Measurements from ENCODE around the gene ERG. TPM values are rescaled to one million over a fixed set of nuclear protein-coding genes. Genes with fewer than 3 reads are reported as not detected.
A peak's percentile ranks its signal among the peaks of the same experiment; 100 is the strongest.

The ERG gene
- polyA plus RNA-seq, 1 of the 3 experiments (the other 2 are of a cell fraction), result not detected

GRCh38 chr21:38355992-38356781 is 142.1 kb downstream of the ERG start:
- no peaks in the 10 kb centered on the region for H3K9me2 ChIP-seq
- CTCF ChIA-PET, result interaction anchor here (0.6 to 5.3 kb wide), 48 partner anchors 9 to 821 kb away, joined by 3 to 64 read pairs (median 4); no protein-coding TSS in a partner anchor
- 7% methylated on average over 15 of the region's 20 CpGs for WGBS (ENCODE audit: low lambda C conversion rate)
- H3K4me3 ChIP-seq (ENCODE audit: low read depth in 2 of 2, low read length in 1 of 2), result peak overlapping the region in 1 of 2 experiments; percentile 25; a peak in 1 of 4 replicates
- no peak overlapping the region for H2AFZ ChIP-seq (ENCODE audit: low read depth)
- H3K79me2 ChIP-seq (ENCODE audit: insufficient read depth), result no peaks in the 10 kb centered on the region
- no peaks in the 10 kb centered on the region for H3K36me3 ChIP-seq (replicated peaks in 1 of 2; ENCODE audit: control insufficient read depth in 1 of 2, insufficient read depth in 2 of 2, low read length in 1 of 2)
- H3F3A ChIP-seq (replicated peaks; ENCODE audit: insufficient read depth), result no peaks in the 10 kb centered on the region
- no peaks in the 10 kb centered on the region for H4K20me1 ChIP-seq (ENCODE audit: insufficient read depth)
- H3K27ac ChIP-seq (ENCODE audit: low read depth in 2 of 2, low read length in 1 of 2), result no peak overlapping the region
- H3K27me3 ChIP-seq (ENCODE audit: insufficient read depth), result no peaks in the 10 kb centered on the region
- TF ChIP-seq SMC3 (IDR thresholded peaks at IDR 0.05; ENCODE audit: low read depth, low read length) (peak; percentile 96), CTCF (IDR thresholded peaks at IDR 0.05) (peak; percentile 97), FOXM1 (IDR thresholded peaks at IDR 0.05; ENCODE audit: low read depth) (no peak), RAD21 (IDR thresholded peaks at IDR 0.05; ENCODE audit: low read length) (peak; percentile 95), SIN3A (IDR thresholded peaks at IDR 0.05; ENCODE audit: borderline replicate concordance, low read depth, low read length) (no peak)
- no peaks in the 10 kb centered on the region; a peak in 1 of 4 replicates for H3K4me1 ChIP-seq (ENCODE audit: control insufficient read depth in 1 of 2, insufficient read depth in 2 of 2, low read depth in 1 of 2, low read length in 1 of 2)
- no peak overlapping the region for H3K9ac ChIP-seq
- H3K9me3 ChIP-seq, result no peaks in the 10 kb centered on the region
- POLR2A ChIA-PET, result no interaction called here
- no peak overlapping the region for H3K4me2 ChIP-seq
- DNase-seq, result peak; percentile 85

GRCh38 chr21:38355353-38355752 is 142.9 kb downstream of the ERG start:
- 71% methylated on average over 2 of the region's 4 CpGs for WGBS (ENCODE audit: low lambda C conversion rate)
- H3K36me3 ChIP-seq (replicated peaks in 1 of 2; ENCODE audit: control insufficient read depth in 1 of 2, insufficient read depth in 2 of 2, low read length in 1 of 2), result no peaks in the 10 kb centered on the region
- no peaks in the 10 kb centered on the region for H3K27me3 ChIP-seq (ENCODE audit: insufficient read depth)
- H3K79me2 ChIP-seq (ENCODE audit: insufficient read depth), result no peaks in the 10 kb centered on the region
- H3K9me3 ChIP-seq, result no peaks in the 10 kb centered on the region
- H4K20me1 ChIP-seq (ENCODE audit: insufficient read depth), result no peaks in the 10 kb centered on the region
- H3K9ac ChIP-seq, result no peak overlapping the region
- TF ChIP-seq FOXJ3 (CRISPR knock-in tag; IDR thresholded peaks at IDR 0.05), result no peak
- TF ChIP-seq EZH2phosphoT487 (IDR thresholded peaks at IDR 0.05; ENCODE audit: borderline replicate concordance, low read depth), result no peak
- no peak for TF ChIP-seq ELF1 (IDR thresholded peaks at IDR 0.05)
- no peak for TF ChIP-seq USF1 (IDR thresholded peaks at IDR 0.05; ENCODE audit: borderline replicate concordance, low read depth)
- no peak for TF ChIP-seq TAF1 (IDR thresholded peaks at IDR 0.05; ENCODE audit: borderline replicate concordance, low read depth, low read length)
- TF ChIP-seq EP300 (IDR thresholded peaks at IDR 0.05; ENCODE audit: borderline replicate concordance in 1 of 2, low read depth in 1 of 2, low read length in 1 of 2), result no peak
- TF ChIP-seq NFIC (IDR thresholded peaks at IDR 0.05; ENCODE audit: borderline replicate concordance), result no peak
- TF ChIP-seq POLR2AphosphoS5 (IDR thresholded peaks at IDR 0.05; ENCODE audit: low read depth, low read length), result no peak
- no peak overlapping the region for H3K4me2 ChIP-seq
- H2AFZ ChIP-seq (ENCODE audit: low read depth), result no peak overlapping the region
- no peak overlapping the region for H3K27ac ChIP-seq (ENCODE audit: low read depth in 2 of 2, low read length in 1 of 2)
- no peaks in the 10 kb centered on the region for H3K9me2 ChIP-seq
- no peak overlapping the region for H3K4me3 ChIP-seq (ENCODE audit: low read depth in 2 of 2, low read length in 1 of 2)
- ChIA-PET POLR2A (interaction anchor here (1.3 kb wide), 1 partner anchor 135 kb away, joined by 3 read pairs; no protein-coding TSS in a partner anchor), CTCF (interaction anchor here (0.7 to 5.3 kb wide), 28 partner anchors 9 to 680 kb away, joined by 3 to 64 read pairs (median 4); no protein-coding TSS in a partner anchor)
- H3F3A ChIP-seq (replicated peaks; ENCODE audit: insufficient read depth), result no peaks in the 10 kb centered on the region
- no peaks in the 10 kb centered on the region; a peak in 1 of 4 replicates for H3K4me1 ChIP-seq (ENCODE audit: control insufficient read depth in 1 of 2, insufficient read depth in 2 of 2, low read depth in 1 of 2, low read length in 1 of 2)
- DNase-seq, result no peak
